ENCODE results near the gene CDCA7L.
"Not testable (repeated sequence)": the region's sequence is repeated elsewhere in the genome, so short reads cannot be mapped to it uniquely, and the experiment has no call there.

The CDCA7L gene

DNA sequence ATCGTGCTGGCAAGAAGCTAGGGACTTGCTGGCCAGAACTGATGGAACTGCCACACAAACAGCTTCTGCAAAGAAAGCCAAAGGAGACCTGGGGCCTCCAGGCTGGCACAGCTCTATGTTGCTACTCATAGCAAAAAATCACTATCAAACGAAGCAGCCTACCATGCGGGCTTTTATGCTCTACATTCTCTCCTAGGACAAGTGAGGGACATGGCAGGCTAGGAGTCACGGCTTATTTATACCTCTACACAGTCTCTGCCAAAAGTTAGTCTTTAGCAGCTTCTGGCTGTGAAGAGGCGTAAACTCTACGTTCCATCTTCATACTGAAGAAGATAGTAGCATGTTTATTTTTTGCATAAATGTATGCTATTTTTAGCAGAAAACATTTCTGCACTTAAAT is 35.4 kb downstream of the CDCA7L start:
- no peak for DNase-seq (ENCODE audit: low read depth)

DNA sequence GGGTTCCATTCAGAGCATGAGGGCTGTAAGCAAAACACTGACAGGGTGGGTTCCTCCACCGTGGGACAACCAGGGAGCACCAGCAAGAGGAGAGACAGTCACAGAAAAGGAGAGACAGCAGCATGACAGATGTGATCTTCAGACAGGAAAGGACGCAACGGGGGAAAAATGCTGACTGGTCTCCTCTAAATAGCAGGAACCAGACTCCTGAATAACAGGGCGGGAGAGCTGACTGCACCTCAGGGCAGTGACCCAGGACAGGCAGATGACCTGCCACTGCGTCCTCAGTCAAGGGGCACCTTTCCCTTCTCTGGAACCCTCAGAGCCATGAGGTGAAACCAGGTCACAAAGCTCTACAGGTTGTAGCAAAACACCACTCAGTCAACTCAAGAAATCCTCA is 37.0 kb downstream of the CDCA7L start:
- DNase-seq (ENCODE audit: low read depth): no peak

DNA sequence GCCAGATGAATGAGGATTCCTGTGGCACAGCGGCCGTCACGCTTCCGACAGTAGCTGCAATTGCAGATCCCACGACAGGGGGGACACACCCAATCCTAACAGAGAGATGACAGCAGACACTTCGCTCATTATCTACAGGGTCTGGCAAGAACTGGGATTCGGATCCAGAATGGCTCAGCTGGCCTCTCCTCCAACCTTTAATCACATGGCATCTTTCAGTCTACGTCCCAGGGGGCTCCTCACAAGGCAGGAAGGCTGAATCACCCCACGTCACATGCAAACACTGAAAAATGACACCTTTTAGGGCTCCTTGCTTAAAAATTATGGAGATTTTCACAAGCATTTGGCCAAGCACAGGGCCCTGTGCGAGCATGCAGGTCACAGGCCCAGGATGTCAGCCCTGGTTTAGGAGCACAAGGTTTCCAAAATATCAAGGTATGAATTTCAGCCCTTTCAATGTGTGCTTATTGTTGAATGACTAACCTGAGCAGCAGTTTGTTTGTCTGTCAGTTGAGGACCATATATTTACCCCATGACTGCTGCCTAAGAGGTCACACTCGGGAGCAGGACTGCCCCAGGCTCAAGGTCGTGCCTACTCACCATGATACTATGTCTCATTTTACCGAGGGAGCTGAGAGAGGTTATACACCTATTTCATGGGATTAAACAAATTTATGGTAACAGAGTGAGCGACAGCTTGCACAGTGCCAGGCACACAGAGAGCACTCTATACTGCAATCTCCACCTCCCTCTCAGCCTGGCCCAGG is 42.5 kb downstream of the CDCA7L start:
- no peak for DNase-seq (ENCODE audit: low read depth)

DNA sequence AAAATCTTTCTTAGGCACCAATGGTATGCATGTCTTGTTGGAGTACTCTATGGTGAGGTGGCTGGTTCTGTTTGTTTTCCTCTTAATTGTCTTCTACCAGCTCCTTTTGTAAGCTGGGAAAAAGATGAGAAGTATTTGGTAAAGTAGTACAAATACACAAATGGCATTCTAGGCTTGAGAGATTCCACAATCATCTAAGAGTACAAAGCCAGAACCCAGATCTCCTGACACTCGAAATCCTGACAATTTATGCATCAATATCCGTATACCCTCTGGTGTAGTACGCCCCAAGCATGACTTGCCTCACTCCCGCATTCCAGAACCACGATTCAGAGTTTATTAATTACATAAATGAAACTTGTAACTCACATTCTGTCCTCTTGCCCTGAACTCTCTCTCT is 43.5 kb downstream of the CDCA7L start:
- no peak for DNase-seq (ENCODE audit: low read depth)

DNA sequence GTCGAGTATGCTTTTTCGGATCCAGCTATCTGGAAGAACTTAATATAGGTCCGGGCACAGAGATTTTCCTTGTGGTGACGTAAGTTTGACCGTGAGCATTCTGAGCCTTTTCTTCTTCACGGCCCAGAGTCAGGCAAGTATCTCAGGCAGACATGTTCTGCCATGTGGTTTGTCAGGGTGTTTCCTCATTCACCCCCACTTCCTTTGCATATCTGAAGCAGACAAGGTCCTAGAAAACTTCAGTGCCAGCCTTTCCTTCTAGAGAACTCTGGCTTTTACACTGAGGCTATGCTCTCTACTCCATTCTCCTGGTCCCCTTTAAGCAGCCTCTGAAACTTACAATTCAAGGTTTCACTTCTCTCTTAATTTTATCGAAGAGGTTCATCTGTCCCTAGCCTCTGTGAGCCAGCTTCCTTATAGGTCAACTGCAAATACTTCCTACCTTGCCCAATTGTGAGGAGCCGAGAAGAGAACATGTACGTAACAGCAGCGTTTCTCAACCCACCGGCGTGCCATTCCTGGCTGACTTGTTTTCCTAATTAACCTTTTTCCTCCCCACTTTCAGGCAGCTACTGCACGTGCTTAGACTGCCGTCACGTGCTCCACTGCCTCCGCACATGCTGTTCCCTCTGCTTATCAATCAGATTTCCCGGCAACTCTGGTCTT is 47.3 kb downstream of the CDCA7L start:
- DNase-seq (ENCODE audit: low read depth): no peak

DNA sequence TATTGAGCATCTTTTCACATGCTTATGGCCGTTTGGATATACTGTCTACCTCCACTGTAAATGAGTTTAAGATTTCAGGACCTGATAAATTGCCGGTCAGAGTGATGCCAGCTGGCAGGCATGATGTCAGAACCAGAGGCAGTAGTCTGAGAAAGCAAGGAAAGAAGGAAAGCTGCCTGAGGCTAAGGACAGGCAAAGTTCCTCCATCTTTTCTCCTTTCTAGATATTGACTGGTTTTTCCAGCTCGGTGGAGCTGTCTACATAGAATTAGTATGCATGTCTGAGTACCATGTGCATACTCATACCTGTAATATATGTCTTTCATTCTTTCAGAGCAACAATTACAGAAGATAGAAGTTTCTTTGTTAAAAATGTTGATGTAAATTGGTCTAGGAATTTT is 52.3 kb downstream of the CDCA7L start:
- no peak for DNase-seq (ENCODE audit: low read depth)

DNA sequence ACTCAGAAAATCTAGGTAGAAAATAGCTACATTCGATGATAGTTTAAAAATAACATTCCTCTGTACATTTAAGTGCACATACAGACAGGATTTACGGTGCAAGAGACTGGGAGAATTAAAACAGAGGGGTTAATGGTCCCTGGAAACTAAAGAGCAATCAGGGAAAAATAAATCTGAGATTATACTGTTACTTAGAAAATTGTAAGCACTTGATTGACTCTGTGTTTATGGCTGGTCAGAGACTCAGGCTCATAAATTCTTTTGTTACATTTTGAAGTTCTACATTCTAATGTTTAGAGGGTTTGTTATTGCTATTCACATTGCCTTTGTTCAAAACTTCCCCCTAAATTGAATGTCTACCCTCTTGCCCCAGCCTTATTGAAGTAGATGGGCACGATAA is 54.4 kb downstream of the CDCA7L start:
- no peak for DNase-seq (ENCODE audit: low read depth)

DNA sequence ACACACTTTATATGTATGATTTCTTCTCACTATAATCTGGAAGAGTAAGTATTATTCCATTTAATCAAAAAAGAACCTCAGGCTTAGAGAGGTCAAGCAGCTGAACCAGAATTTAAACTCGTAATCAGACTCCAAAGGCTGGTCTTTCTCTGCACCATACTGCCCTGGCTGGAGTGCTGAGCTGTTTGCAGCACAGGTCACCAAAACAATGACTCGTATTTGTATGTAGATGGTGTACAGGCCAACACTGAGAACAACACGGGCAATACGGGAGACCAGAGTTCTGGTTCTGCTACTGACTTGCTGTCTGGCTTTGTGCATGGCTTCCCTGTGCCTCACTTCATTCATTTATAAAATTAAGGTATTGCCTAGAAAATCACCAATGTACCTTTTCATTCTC is 57.9 kb downstream of the CDCA7L start:
- DNase-seq (ENCODE audit: low read depth): no peak

DNA sequence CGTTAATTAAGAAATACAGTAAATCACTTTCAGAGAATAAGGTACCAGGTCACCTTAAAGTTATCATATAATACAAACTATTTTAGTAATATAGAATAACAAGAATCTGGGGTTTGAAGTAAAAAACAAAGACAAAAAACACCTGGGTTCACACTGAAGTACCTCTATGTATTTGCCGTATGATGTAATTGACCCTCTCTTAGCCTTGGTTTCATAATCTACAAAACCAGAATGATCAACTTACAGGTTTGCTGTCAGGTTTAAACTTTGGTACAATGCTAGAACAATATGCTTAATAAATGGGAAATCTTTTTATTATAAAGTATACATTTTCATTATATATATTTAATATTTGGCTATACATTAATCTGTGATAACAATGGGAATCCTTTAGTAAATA is 58.3 kb downstream of the CDCA7L start:
- DNase-seq (ENCODE audit: low read depth): no peak

DNA sequence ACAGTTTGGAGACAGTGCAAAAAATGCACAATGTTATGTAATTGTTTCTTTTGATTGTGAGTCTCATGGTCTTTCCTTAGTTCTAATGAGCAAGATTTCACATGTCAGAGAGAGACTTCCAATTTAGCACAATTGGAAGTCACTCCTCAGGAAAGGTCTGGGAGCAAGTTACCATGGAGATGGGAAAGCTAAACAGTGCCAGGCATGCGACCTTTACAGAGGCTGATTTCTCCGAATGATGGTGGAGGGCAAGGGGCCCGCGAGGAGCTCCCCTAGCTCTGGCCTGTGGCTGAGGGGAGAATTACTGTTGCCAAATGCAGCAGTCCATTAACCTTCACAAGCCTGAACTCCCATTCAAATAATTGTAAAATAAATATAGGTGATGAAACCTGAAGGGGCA is 59.3 kb downstream of the CDCA7L start:
- DNase-seq (ENCODE audit: low read depth): no peak

DNA sequence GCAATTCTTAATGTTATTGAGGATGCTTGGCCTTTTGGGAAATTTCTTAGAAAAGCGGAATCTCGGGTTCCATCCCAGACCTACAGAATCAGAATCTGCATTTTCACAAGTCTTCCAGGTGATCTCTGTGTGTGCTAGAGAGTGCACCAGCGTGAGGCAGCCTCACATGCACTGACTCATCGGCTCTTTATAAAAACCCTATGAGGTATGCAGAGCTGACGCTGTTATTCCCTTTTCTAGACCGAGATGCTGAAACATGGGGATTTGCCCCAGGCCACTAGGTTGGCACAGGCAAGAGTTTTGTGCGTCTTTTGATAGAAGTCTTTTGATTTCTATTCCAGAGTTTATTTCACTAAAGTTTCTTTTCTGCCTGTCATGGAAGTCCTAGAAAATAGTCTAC is 61.2 kb downstream of the CDCA7L start:
- no peak for DNase-seq (ENCODE audit: low read depth)

DNA sequence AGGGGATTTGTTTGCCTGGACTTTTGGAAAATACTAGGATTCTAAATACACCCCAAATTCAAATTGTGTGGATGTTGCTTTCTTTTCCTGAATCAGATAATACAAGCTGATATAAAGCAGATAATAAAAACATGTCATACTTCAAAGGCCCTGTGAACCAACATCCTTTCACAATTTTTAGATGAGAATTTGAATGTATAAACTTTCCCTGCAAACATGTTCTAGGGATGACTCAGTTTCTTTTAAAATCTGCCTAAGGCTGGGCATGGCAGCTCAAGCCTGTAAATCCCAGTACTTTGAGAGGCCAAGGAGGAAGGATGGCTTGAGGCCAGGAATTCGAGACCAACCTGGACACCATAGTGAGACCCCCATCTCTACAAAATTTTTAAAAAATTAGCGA is 62.2 kb downstream of the CDCA7L start:
- DNase-seq (ENCODE audit: low read depth): not testable (repeated sequence)

DNA sequence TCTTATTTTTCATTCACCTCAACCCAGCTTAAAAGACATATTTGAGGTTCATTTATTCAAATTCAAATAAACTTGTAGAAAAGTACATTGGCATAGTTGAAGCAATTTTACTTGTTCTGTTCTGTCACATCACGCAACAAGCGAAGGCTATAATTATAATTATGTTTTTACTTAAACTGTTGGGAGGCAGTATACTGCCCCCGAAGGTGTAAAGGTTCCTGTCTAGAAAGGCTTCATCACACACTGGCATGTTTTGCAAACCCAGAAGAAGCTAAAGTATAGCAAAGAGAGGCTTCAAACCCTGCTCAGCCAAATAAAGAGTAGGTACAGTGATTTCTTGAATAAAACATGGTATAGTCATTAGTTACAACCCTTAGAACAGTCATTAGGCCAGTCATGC is 62.6 kb downstream of the CDCA7L start:
- DNase-seq (ENCODE audit: low read depth): no peak

DNA sequence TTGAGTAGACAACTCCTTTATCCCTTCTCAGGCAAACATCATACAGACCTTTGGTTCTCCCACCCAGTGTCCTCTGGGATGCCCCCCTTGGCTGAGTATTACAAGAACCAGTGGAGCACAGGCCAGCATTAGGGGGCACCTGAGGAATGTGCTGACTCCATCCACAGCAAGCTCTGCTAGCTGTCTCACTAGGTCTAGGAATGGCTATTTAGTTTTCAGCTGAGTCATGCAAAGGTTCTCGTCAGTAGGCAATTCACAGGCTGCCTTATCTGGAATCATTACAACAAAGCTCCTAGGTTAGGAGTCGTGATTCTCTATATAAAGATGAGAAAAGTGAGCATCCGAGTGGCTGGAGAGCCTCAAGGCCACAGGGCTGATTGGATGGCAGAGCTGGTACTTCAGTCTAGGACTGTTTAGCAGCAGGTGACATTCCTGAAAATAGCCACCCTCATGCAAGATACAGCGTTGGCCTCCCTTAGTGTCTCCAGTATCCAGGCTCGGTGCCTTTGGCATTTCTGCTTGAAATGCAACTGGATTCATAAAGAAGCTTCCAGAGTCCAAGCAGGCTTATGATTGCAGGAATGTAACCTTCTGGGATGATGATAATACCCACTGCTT is 75.8 kb downstream of the CDCA7L start:
- no peak for DNase-seq (ENCODE audit: low read depth)

DNA sequence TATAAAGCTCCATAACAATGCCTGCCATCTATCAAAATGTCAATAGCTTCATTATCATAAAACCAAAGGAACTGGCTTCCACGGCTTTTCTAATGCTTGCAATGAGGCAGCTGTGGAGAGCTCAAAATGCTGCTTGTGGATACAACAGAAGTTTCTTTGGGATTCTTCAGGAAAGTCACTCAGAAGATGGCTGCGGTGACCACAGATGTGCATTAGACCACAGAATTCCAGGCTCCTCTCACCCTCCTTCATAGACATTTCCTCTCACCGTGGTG is 77.2 kb downstream of the CDCA7L start:
- DNase-seq (ENCODE audit: low read depth): no peak

DNA sequence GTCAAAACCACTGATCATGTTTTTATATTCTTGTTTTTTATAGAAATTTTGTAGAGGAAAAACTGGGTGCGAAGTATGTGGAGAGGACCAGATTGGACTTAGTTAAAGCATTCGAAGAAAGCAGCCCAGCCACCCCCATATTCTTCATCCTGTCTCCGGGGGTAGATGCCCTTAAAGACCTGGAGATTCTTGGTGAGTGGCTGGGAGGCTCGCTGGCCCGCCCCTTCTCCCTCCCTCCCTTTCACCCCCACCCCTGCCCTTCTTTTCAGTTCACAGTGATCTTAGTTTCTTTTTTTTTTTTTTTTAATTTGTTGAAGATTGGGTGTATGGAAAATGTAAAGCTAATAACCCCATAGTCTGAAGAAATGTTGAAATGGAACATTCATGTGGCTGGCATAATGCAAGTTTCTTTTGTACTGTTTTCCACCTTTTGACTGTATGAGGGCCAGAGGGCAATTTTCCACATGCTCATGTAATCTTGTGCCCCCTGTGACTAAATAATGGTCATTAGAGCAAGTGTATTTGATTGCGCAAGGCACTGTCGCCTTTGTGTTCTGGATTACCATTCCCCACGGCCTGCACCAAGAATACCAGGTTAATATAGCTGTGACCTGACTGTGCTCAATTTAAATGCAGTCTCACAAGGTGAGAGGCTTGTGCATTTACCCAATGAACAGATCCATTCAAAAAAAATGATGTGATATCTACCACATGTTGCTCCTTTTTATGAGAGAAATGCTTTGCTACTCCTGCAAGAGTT is 77.7 kb downstream of the CDCA7L start:
- no peak for DNase-seq (ENCODE audit: low read depth)

DNA sequence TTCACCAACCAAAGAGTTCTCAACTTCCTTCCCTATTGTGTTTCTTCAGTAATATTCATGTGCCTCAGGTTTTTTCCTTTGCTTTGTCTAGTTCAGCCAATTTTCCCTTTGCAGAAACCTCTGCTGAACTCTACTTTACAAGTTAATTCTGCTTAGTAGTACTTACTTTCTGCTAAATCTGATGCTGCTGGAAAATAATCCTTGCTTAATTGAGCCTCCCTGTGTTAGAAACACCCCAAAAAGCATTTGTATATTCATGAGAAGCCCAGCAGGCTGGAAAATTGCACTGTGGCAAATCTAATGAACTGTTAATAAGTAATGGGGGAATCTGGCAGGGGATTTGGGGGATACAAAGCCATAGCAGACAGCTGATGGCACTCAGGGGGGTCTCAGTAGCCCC is 78.5 kb downstream of the CDCA7L start:
- DNase-seq (ENCODE audit: low read depth): no peak

DNA sequence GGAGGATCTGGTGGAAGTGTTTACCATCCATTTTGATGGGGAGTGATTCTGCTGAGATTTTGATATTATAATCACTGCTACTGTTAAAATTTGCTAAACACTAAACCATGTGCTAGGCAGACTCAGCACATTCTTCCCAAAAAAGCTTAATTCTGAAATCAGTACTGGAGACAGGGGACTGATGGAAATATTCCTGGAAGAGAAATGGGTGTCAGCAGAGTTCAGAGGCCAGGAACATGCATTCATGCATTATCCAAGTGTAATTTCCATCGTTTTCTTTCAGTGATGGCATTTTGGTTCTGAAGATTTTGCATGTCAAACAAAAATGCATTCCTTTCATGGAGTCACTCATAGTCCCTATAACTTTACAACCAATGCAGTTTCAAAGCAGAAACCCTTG is 79.0 kb downstream of the CDCA7L start:
- no peak for DNase-seq (ENCODE audit: low read depth)

DNA sequence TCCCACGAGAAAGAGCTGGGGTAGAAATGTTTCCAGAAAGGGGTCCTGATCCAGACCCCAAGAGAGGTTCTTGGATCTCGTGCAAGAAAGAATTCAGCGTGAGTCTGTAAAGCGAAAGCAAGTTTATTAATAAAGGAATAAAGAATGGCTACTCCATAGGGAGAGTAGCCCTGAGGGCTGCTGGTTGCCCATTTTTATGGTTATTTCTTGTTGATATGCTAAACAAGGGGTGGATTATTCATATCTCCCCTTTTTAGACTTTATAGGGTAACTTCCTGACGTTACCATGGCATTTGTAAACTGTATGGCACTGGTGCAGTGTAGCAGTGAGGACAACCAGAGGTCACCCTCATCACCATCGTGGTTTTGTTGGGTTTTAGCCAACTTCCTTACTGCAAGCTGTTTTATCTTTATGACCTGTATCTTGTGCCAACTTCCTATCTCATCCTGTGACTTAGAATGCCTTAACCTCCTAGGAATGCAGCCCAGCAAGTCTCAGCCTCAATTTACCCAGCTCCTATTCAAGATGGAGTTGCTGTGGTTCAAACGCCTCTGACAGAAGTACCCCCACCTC is 80.0 kb downstream of the CDCA7L start:
- not testable (repeated sequence) for DNase-seq (ENCODE audit: low read depth)

DNA sequence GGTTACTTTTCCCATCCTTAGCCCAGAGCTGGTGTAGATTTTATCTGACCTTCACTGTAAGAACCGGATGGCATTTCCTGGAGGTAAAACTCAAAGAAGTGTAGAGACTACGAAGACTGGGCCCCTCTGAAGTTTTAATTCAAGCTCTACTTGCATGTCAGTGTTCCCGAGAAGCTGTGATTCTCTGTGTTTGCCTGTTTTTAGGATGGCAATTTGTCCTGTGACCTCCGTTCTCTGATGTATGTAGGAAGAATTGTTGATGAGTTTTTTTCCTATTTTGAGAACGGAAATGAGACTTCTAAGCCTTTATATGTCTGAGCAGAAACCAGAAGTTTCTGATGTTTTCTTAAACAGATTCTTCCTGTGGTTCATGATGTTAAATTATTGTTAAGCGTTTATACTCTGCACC is 94.1 kb downstream of the CDCA7L start:
- DNase-seq (ENCODE audit: low read depth): no peak
